Peyer's patch (tissue), 4 donors: Measurements from ENCODE around the gene MAP1LC3A.

ENCODE experiments used
- POLR2A ChIP-seq, 2 donors: fragments of 450-650 bp; IDR thresholded peaks; one replicate each; pipeline ENCODE4 v1.5.1; 2017; ENCODE audit warnings: antibody characterized with exemption in 2 of 2, mild to moderate bottlenecking in 2 of 2, moderate library complexity in 2 of 2
- TF ChIP-seq, protein P1 (sequence below), 6 experiments: fragments of 450-650 bp in 4 of 6; fragments of 200-600 bp in 2 of 6; sonication (generic) in 1 of 6; IDR thresholded peaks; one replicate each; pipeline ENCODE4 v1.5.1; 2017 to 2019; ENCODE audit warnings: antibody characterized with exemption in 6 of 6, mild to moderate bottlenecking in 3 of 6, moderate library complexity in 1 of 6

- TF ChIP-seq, protein P1, sequence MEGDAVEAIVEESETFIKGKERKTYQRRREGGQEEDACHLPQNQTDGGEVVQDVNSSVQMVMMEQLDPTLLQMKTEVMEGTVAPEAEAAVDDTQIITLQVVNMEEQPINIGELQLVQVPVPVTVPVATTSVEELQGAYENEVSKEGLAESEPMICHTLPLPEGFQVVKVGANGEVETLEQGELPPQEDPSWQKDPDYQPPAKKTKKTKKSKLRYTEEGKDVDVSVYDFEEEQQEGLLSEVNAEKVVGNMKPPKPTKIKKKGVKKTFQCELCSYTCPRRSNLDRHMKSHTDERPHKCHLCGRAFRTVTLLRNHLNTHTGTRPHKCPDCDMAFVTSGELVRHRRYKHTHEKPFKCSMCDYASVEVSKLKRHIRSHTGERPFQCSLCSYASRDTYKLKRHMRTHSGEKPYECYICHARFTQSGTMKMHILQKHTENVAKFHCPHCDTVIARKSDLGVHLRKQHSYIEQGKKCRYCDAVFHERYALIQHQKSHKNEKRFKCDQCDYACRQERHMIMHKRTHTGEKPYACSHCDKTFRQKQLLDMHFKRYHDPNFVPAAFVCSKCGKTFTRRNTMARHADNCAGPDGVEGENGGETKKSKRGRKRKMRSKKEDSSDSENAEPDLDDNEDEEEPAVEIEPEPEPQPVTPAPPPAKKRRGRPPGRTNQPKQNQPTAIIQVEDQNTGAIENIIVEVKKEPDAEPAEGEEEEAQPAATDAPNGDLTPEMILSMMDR (IDR thresholded peaks at IDR 0.05): no peak
- TF ChIP-seq POLR2A (IDR thresholded peaks at IDR 0.05): no peak
Observed at GRCh38 chr20:34534391-34535165, 23.9 kb upstream of the MAP1LC3A start.
